OCI-LY7 (cell line): Measurements from ENCODE around the gene FAM222A.

Source experiments
- CTCF ChIP-seq: fragments of 200-600 bp; sonication (generic); conservative IDR thresholded peaks from 2 replicates; pipeline ENCODE4 v1.5.1; 2014; ENCODE audit warnings: mild to moderate bottlenecking, antibody characterized with exemption, low read length, moderate library complexity, mixed read lengths
- EZH2phosphoT487 ChIP-seq: fragments of 200-600 bp; sonication (generic); IDR thresholded peaks from 2 replicates; pipeline ENCODE4 v1.6.1; 2018; ENCODE audit warnings: low read depth, borderline replicate concordance, mild to moderate bottlenecking, mixed run types, antibody characterized with exemption, low read length, moderate library complexity, mixed read lengths

- TF ChIP-seq CTCF (no peak), EZH2phosphoT487 (no peak)
Observed at GRCh38 chr12:109726106-109726497, 12.5 kb downstream of the FAM222A start.
